Activated CD4-positive, alpha-beta memory T cell treated with anti-CD3 and anti-CD28 coated beads for 36 hours (primary cell): Measurements from ENCODE around the gene SSRP1. TPM values are rescaled to one million over a fixed set of nuclear protein-coding genes. Genes with fewer than 3 reads are reported as not detected.
A peak's percentile ranks its signal among the peaks of the same experiment; 100 is the strongest.

Experiments
- CTCF ChIA-PET: fragments of 350-600 bp; sonication (Branson Sonifier 250); formaldehyde crosslinking; loops from one replicate; lab custom pipeline; 2021; ENCODE audit warnings: antibody characterized with exemption, inconsistent platforms; lab: Charles Lee
- POLR2A ChIA-PET: fragments of 350-600 bp; sonication (Branson Sonifier 250); formaldehyde crosslinking; loops from one replicate; lab custom pipeline; 2021; ENCODE audit warnings: antibody characterized with exemption; lab: Charles Lee
- DNase-seq: peaks from one replicate; pipeline ENCODE4 v3.0.0-alpha.2; 2020
- H3K27ac Mint-ChIP-seq: one replicate; pipeline ENCODE4 v1.8.0; 2021; ENCODE audit warnings: mixed read lengths
- H3K27me3 Mint-ChIP-seq: one replicate; pipeline ENCODE4 v1.8.0; 2021; ENCODE audit warnings: mixed read lengths
- H3K36me3 Mint-ChIP-seq: one replicate; pipeline ENCODE4 v1.8.0; 2021; ENCODE audit warnings: mixed read lengths
- H3K4me1 Mint-ChIP-seq: one replicate; pipeline ENCODE4 v1.8.0; 2021; ENCODE audit warnings: low read depth, mixed read lengths
- H3K4me3 Mint-ChIP-seq: one replicate; pipeline ENCODE4 v1.8.0; 2021; ENCODE audit warnings: mild to moderate bottlenecking, mixed read lengths
- H3K9me3 Mint-ChIP-seq: one replicate; pipeline ENCODE4 v1.8.0; 2021; ENCODE audit warnings: mixed read lengths
- intact Hi-C: fragments of 100-400 bp; cut with micrococcal nuclease; formaldehyde crosslinking; loops from one replicate; pipeline ENCODE4 v1.15.1; 2023
- total RNA-seq, 2 experiments: library from RNA; stranded (reverse); gene quantifications; one replicate each; pipeline ENCODE4 v1.2.3, GENCODE V29; 2021

Gene SSRP1
- total RNA-seq, 2 experiments from 2014 or later: 256 to 262 TPM

- peak overlapping the region; percentile 91 for H3K4me3 Mint-ChIP-seq
- H3K36me3 Mint-ChIP-seq: peaks cover 31% of the 10 kb centered on the region
- DNase-seq: peak; percentile 42
- ChIA-PET POLR2A (interaction anchor here (0.6 to 2.5 kb wide), 4 partner anchors 10 to 405 kb away, joined by 3 to 30 read pairs (median 4); partner anchors contain the start of genes SELENOH and TNKS1BP1), CTCF (interaction anchor here (1.3 to 4.8 kb wide), 3 partner anchors 9 to 12 kb away, joined by 5 to 28 read pairs (median 17); partner anchors contain the start of gene TNKS1BP1)
- H3K27me3 Mint-ChIP-seq: no peaks in the 10 kb centered on the region
- no peaks in the 10 kb centered on the region for H3K9me3 Mint-ChIP-seq
- intact Hi-C loops: loop anchor here (1.0 to 5.0 kb wide), 3 partner anchors 194 to 311 kb away; partner anchors contain the start of genes TIMM10, UBE2L6 and YPEL4
- H3K4me1 Mint-ChIP-seq: peaks cover 40% of the 10 kb centered on the region
- peak overlapping the region; percentile 98 for H3K27ac Mint-ChIP-seq
These were observed 497 bp upstream of the SSRP1 start for GRCh38 chr11:57336111-57336666.

- intact Hi-C loops: loop anchor here (1.0 to 5.0 kb wide), 5 partner anchors 10 to 332 kb away; partner anchors contain the start of genes SLC43A3, UBE2L6 and YPEL4
- Mint-ChIP-seq H3K9me3 (no peaks in the 10 kb centered on the region), H3K4me3 (peak overlapping the region; percentile 91), H3K36me3 (peaks cover 42% of the 10 kb centered on the region), H3K27ac (peak overlapping the region; percentile 98), H3K27me3 (no peaks in the 10 kb centered on the region), H3K4me1 (peaks cover 52% of the 10 kb centered on the region)
- POLR2A ChIA-PET: interaction anchor here (0.8 to 2.5 kb wide), 7 partner anchors 9 to 181 kb away, joined by 3 to 30 read pairs (median 4); partner anchors contain the start of genes SLC43A1 and TNKS1BP1
- CTCF ChIA-PET: interaction anchor here (1.1 to 4.8 kb wide), 7 partner anchors 10 to 495 kb away, joined by 3 to 28 read pairs (median 4); partner anchors contain the start of genes RTN4RL2 and TNKS1BP1
- no peak for DNase-seq
These were observed 709 bp downstream of the SSRP1 start for GRCh38 chr11:57335023-57335342.

GRCh38 chr11:57332694-57333440, 2.8 kb downstream of the SSRP1 start:
- POLR2A ChIA-PET: no interaction called here
- H3K9me3 Mint-ChIP-seq: no peaks in the 10 kb centered on the region
- DNase-seq: no peak
- peaks cover 58% of the 10 kb centered on the region for H3K4me1 Mint-ChIP-seq
- H3K36me3 Mint-ChIP-seq: peaks cover 56% of the 10 kb centered on the region
- H3K4me3 Mint-ChIP-seq: no peak overlapping the region
- no peaks in the 10 kb centered on the region for H3K27me3 Mint-ChIP-seq
- CTCF ChIA-PET: interaction anchor here (1.4 kb wide), 1 partner anchor 194 kb away, joined by 4 read pairs; no protein-coding TSS in a partner anchor
- H3K27ac Mint-ChIP-seq: no peak overlapping the region
- intact Hi-C loops: no loop called here

GRCh38 chr11:57331720-57332119, 4.0 kb downstream of the SSRP1 start:
- ChIA-PET POLR2A (no interaction called here), CTCF (no interaction called here)
- intact Hi-C loops: no loop called here

GRCh38 chr11:57330029-57330428, 5.7 kb downstream of the SSRP1 start:
- Mint-ChIP-seq H3K4me3 (no peak overlapping the region), H3K27ac (peak overlapping the region; percentile 79), H3K27me3 (no peaks in the 10 kb centered on the region), H3K9me3 (no peaks in the 10 kb centered on the region), H3K4me1 (peaks cover 64% of the 10 kb centered on the region), H3K36me3 (peaks cover 77% of the 10 kb centered on the region)
- CTCF ChIA-PET: interaction anchor here (1.7 kb wide), 1 partner anchor 163 kb away, joined by 4 read pairs; no protein-coding TSS in a partner anchor
- DNase-seq: peak; percentile 38
- POLR2A ChIA-PET: no interaction called here
- intact Hi-C loops: no loop called here

More at GRCh38 chr11:57331720-57332119, 4.0 kb downstream of the SSRP1 start:
- DNase-seq: no peak
- Mint-ChIP-seq H3K27ac (no peak overlapping the region), H3K4me3 (no peak overlapping the region), H3K4me1 (peaks cover 58% of the 10 kb centered on the region), H3K36me3 (peaks cover 67% of the 10 kb centered on the region), H3K27me3 (no peaks in the 10 kb centered on the region), H3K9me3 (no peaks in the 10 kb centered on the region)

GRCh38 chr11:57327721-57328120, 8.0 kb downstream of the SSRP1 start:
- H3K27ac Mint-ChIP-seq: no peak overlapping the region
- ChIA-PET CTCF (interaction anchor here (1.0 kb wide), 1 partner anchor 18 kb away, joined by 5 read pairs; no protein-coding TSS in a partner anchor), POLR2A (no interaction called here)
- DNase-seq: no peak
- peaks cover 61% of the 10 kb centered on the region for H3K36me3 Mint-ChIP-seq
- intact Hi-C loops: loop anchor here (5.0 kb wide), 2 partner anchors 415 to 1250 kb away; partner anchors contain the start of genes LPXN, SELENOH and ZFP91
- no peak overlapping the region for H3K4me3 Mint-ChIP-seq
- H3K4me1 Mint-ChIP-seq: peaks cover 54% of the 10 kb centered on the region
- no peaks in the 10 kb centered on the region for H3K9me3 Mint-ChIP-seq
- H3K27me3 Mint-ChIP-seq: no peaks in the 10 kb centered on the region

GRCh38 chr11:57325735-57326048, 10.0 kb downstream of the SSRP1 start:
- intact Hi-C loops: loop anchor here (1.0 to 5.0 kb wide), 7 partner anchors 10 to 1252 kb away; partner anchors contain the start of genes LPXN, MED19, SELENOH and SSRP1
- DNase-seq: no peak
- POLR2A ChIA-PET: interaction anchor here (1.1 to 2.4 kb wide), 4 partner anchors 9 to 101 kb away, joined by 3 to 30 read pairs (median 4); partner anchors contain the start of genes SLC43A3 and SSRP1
- H3K4me3 Mint-ChIP-seq: peak overlapping the region; percentile 79
- H3K36me3 Mint-ChIP-seq: peaks cover 41% of the 10 kb centered on the region
- peak overlapping the region; percentile 95 for H3K27ac Mint-ChIP-seq
- H3K27me3 Mint-ChIP-seq: no peaks in the 10 kb centered on the region
- H3K4me1 Mint-ChIP-seq: peaks cover 48% of the 10 kb centered on the region
- H3K9me3 Mint-ChIP-seq: no peaks in the 10 kb centered on the region
- CTCF ChIA-PET: interaction anchor here (1.4 to 3.9 kb wide), 5 partner anchors 8 to 100 kb away, joined by 3 to 28 read pairs (median 4); partner anchors contain the start of genes P2RX3 and SSRP1

GRCh38 chr11:57324886-57325734, 10.6 kb downstream of the SSRP1 start, which contains the start of gene TNKS1BP1:
Gene TNKS1BP1, minus strand, starts transcription at chr11:57324952. Its CDS starts 3,067 bp downstream, at chr11:57321885.
- H3K27ac Mint-ChIP-seq: peak within 1 kb of the TSS; percentile 95
- H3K27me3 Mint-ChIP-seq: no peaks in the 10 kb centered on the region
- H3K36me3 Mint-ChIP-seq: peaks cover 36% of the 10 kb centered on the region
- H3K9me3 Mint-ChIP-seq: no peaks in the 10 kb centered on the region
- intact Hi-C loops: loop anchor here (1.0 to 5.0 kb wide), 7 partner anchors 10 to 1252 kb away; partner anchors contain the start of genes LPXN, MED19, SELENOH and SSRP1
- peak within 1 kb of the TSS; percentile 79 for H3K4me3 Mint-ChIP-seq
- POLR2A ChIA-PET: interaction anchor here (1.1 to 2.4 kb wide), 4 partner anchors 10 to 101 kb away, joined by 3 to 30 read pairs (median 4); partner anchors contain the start of genes SLC43A3 and SSRP1
- DNase-seq: peak; percentile 95
- CTCF ChIA-PET: interaction anchor here (1.1 to 3.9 kb wide), 7 partner anchors 9 to 243 kb away, joined by 3 to 28 read pairs (median 4); partner anchors contain the start of genes P2RX3, SSRP1 and UBE2L6
- peaks cover 42% of the 10 kb centered on the region for H3K4me1 Mint-ChIP-seq

GRCh38 chr11:57324154-57324885, 11.4 kb downstream of the SSRP1 start:
- Mint-ChIP-seq H3K27me3 (no peaks in the 10 kb centered on the region), H3K9me3 (no peaks in the 10 kb centered on the region), H3K4me1 (peaks cover 35% of the 10 kb centered on the region), H3K4me3 (peak overlapping the region; percentile 77), H3K36me3 (peaks cover 30% of the 10 kb centered on the region), H3K27ac (peak overlapping the region; percentile 34)
- ChIA-PET POLR2A (interaction anchor here (1.1 to 1.2 kb wide), 2 partner anchors 10 to 12 kb away, joined by 3 read pairs; no protein-coding TSS in a partner anchor), CTCF (interaction anchor here (1.1 to 3.9 kb wide), 5 partner anchors 13 to 243 kb away, joined by 3 to 28 read pairs (median 4); partner anchors contain the start of genes P2RX3, SSRP1 and UBE2L6)
- DNase-seq: no peak
- intact Hi-C loops: no loop called here

GRCh38 chr11:57323855-57324153, 11.9 kb downstream of the SSRP1 start:
- H3K27ac Mint-ChIP-seq: peak overlapping the region; percentile 34
- H3K4me3 Mint-ChIP-seq: peak overlapping the region; percentile 77
- H3K27me3 Mint-ChIP-seq: no peaks in the 10 kb centered on the region
- ChIA-PET CTCF (interaction anchor here (0.6 to 3.9 kb wide), 3 partner anchors 13 to 244 kb away, joined by 3 to 28 read pairs (median 3); partner anchors contain the start of genes P2RX3, SSRP1 and UBE2L6), POLR2A (interaction anchor here (1.1 to 1.2 kb wide), 2 partner anchors 11 to 12 kb away, joined by 3 read pairs; no protein-coding TSS in a partner anchor)
- H3K9me3 Mint-ChIP-seq: no peaks in the 10 kb centered on the region
- intact Hi-C loops: no loop called here
- DNase-seq: no peak
- H3K36me3 Mint-ChIP-seq: peaks cover 30% of the 10 kb centered on the region
- peaks cover 35% of the 10 kb centered on the region for H3K4me1 Mint-ChIP-seq
